AG09319 (cell line): Measurements from ENCODE around the gene ZMIZ1.

ENCODE experiments used
- DNase-seq: peaks from one replicate; pipeline ENCODE4 v3.0.0-alpha.2; 2010; ENCODE audit warnings: low read depth; ENCODE audit errors: extremely low read depth
- TF ChIP-seq, protein P1 (sequence below): IDR thresholded peaks from 2 replicates; pipeline ENCODE4 v1.5.1; 2011; ENCODE audit warnings: low read depth, mild to moderate bottlenecking, inconsistent platforms, low read length, moderate library complexity

Gene ZMIZ1

DNA sequence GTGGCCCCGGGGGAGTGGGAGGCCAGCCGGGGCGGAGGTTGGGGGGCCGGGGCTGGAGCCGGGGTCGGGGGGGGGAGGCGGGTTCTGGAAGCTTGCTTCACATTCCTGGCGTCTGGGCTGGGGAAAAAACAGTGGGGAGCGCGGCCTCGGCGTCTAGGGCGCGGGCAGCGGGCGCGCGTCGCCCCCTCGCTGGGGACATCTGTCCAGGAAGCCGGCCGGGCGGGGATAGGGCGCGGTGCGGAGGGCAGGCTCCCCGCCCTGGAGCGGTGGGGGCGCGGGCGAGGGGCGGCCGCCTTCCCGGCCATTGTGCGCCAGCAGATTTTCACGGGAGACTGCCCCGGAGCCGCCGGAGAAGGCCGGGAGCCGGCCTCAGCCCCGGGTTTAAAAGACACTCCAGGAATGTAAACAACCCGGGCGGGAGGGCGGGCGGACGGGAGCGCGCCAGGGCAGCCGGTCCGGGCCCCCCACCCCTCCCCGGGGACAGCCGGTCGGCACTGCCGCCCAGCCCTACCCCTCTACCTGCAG lies 1.4 kb downstream of the ZMIZ1 start:
- TF ChIP-seq, protein P1, sequence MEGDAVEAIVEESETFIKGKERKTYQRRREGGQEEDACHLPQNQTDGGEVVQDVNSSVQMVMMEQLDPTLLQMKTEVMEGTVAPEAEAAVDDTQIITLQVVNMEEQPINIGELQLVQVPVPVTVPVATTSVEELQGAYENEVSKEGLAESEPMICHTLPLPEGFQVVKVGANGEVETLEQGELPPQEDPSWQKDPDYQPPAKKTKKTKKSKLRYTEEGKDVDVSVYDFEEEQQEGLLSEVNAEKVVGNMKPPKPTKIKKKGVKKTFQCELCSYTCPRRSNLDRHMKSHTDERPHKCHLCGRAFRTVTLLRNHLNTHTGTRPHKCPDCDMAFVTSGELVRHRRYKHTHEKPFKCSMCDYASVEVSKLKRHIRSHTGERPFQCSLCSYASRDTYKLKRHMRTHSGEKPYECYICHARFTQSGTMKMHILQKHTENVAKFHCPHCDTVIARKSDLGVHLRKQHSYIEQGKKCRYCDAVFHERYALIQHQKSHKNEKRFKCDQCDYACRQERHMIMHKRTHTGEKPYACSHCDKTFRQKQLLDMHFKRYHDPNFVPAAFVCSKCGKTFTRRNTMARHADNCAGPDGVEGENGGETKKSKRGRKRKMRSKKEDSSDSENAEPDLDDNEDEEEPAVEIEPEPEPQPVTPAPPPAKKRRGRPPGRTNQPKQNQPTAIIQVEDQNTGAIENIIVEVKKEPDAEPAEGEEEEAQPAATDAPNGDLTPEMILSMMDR, result no peak
- no peak for DNase-seq

- DNase-seq, result peak; percentile 79
- TF ChIP-seq, protein P1, result no peak; the same call in none of the 2 replicates
Observed at GRCh38 chr10:79070606-79071395, 2.0 kb downstream of the ZMIZ1 start.

GRCh38 chr10:79071396-79071923 lies 2.7 kb downstream of the ZMIZ1 start:
- no peak for DNase-seq

DNA sequence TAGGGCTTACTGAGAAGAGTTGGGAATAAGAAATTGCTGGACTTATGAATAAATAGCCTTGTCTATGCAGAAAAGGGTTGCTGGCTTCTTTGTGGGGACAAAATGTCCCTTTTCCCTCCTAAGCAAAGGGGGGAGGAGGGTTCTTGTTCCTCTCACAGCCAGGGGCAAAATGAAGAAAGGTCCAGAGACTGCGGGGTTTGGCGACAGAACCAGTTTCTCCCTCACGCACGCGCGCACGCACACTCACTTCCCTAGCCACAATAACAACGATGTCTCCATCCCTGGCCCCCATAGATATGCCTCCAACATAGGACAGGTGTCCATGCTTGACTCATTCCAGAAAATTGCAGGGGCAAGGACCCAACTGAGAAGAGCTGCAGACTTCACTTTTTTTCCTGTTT lies 3.3 kb downstream of the ZMIZ1 start:
- TF ChIP-seq, protein P1, result no peak
- DNase-seq, result no peak

More at GRCh38 chr10:79071396-79071923, 2.7 kb downstream of the ZMIZ1 start:
- TF ChIP-seq, protein P1, result no peak; the same call in 1 of the 2 replicates

DNA sequence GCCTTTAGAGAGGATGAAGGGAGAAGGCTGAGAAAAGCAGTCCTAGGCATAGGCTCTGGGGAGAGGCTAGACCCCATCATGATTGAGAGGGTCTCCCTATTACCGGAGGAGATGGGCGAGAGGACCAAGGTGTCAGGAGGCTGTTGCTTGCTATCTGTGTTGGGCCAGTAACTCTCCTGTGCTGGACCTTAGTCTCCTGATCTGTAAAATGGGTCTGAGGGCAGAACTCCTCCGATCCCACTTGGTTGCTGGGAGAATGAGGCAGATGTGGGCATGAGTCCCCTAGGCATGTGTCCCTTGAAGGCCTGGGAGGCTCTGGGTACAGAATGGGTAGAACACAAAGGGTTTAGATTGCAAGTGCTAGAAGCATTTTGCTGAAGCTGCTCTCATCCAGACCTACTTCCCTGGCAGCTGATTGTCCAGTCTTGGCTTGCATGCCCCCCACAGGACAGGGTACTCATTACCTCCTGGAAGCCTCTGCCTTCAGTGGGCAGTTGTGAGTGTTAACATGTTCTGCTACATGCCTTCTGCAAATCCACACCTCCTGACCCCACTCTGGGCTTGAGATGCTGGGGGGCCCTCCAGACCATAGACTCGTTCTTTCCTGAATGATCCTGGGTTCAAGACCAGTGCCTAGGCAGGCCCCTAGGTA lies 4.4 kb downstream of the ZMIZ1 start:
- TF ChIP-seq, protein P1, result no peak; the same call in none of the 2 replicates
- no peak for DNase-seq

DNA sequence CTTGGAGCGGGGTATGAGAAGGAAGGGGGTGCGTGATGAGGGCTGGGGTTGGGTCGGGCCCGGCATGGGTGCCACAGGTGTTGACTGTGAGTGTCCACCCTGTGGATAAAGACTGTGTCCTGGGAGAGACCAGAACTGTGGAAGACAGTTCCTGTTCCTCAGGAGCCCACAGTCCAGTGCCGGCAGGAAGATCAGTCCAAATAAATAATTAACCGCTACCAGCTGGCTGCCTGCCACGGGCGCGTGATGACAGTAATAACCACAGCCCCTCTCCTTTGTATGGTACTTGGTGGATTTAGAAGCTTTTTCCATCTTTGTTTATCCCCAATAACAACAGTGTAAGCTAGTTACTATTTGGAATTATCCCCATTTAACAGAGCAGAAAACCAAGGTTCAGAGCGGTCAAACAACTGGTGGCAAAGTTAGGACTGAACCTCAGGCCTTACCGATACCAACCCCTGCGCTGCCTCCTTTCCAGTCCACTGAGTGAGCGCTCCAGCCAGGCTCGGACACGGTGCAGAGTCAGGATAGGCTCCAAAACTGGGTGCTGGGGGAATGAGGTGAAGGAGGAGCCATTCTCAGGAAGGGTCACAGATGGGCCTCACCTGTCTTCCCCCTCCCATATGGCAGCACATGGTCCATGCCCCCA lies 5.1 kb downstream of the ZMIZ1 start:
- TF ChIP-seq, protein P1, result no peak
- DNase-seq, result no peak
